G401 (cell line): Measurements from ENCODE around the gene MAP4K1. TPM values are rescaled to one million over a fixed set of nuclear protein-coding genes. Genes with fewer than 3 reads are reported as not detected.

Source experiments
- total RNA-seq: library from RNA; depleted of rRNA; stranded (reverse); fragments of >200 nt; shearing (Covaris generic); gene quantifications from 2 replicates; pipeline ENCODE4 v1.2.3, GENCODE V29; 2014; rRNA removed

MAP4K1 gene
- total RNA-seq, 1 experiment from 2014 or later, result not detected

Other genes starting within 250 kb of the MAP4K1 start
- 518 and 528 TPM in 2 replicates for gene PSMD8, start 243.4 kb downstream of the MAP4K1 start, total RNA-seq
- gene GGN, start 229.9 kb downstream of the MAP4K1 start, total RNA-seq, result 0.78 TPM in 1 of 2 replicates, not detected in the other
- 2.0 and 6.8 TPM in 2 replicates for gene SPRED3, start 229.3 kb downstream of the MAP4K1 start, total RNA-seq
- 15.9 and 23.5 TPM in 2 replicates for gene FAM98C, start 214.9 kb downstream of the MAP4K1 start, total RNA-seq
- gene RASGRP4, start 191.7 kb downstream of the MAP4K1 start, total RNA-seq, result not detected in 2 replicates
- gene RYR1, start 184.3 kb downstream of the MAP4K1 start, total RNA-seq, result 0.27 and 0.31 TPM in 2 replicates
- gene EIF3K, start 1.2 kb upstream of the MAP4K1 start, total RNA-seq, result 451 and 515 TPM in 2 replicates
- gene ACTN4, start 29.7 kb upstream of the MAP4K1 start, total RNA-seq, result 173 and 182 TPM in 2 replicates
- gene CAPN12, start 126.5 kb upstream of the MAP4K1 start, total RNA-seq, result 5.3 and 5.8 TPM in 2 replicates
- gene LGALS7, start 155.6 kb upstream of the MAP4K1 start, total RNA-seq, result not detected in 2 replicates
- not detected in 2 replicates for gene LGALS7B, start 171.2 kb upstream of the MAP4K1 start, total RNA-seq
- gene LGALS4, start 195.0 kb upstream of the MAP4K1 start, total RNA-seq, result not detected in 2 replicates
- 210 and 267 TPM in 2 replicates for gene ECH1, start 213.8 kb upstream of the MAP4K1 start, total RNA-seq
- 600 and 749 TPM in 2 replicates for gene HNRNPL, start 232.0 kb upstream of the MAP4K1 start, total RNA-seq